Measurements from ENCODE around the gene FSIP1. TPM values are rescaled to one million over a fixed set of nuclear protein-coding genes. Genes with fewer than 3 reads are reported as not detected.

The FSIP1 gene
- polyA plus RNA-seq, 2 of the 4 experiments (the other 2 are of a cell fraction), result 0.71 to 0.93 TPM

GRCh38 chr15:39743611-39744010 lies 39.0 kb downstream of the FSIP1 start:
- 50% methylated on average over 2 of the region's 2 CpGs for WGBS (ENCODE audit: missing lambda C conversion rate)
- ChIA-PET CTCF (no interaction called here), POLR2A (no interaction called here)
- H3K4me1 ChIP-seq, result peaks cover 40% of the 10 kb centered on the region
- DNase-seq (ENCODE audit: low read depth in 1 of 2, low spot score in 1 of 2), result no peak
- H3K9me3 ChIP-seq, result no peaks in the 10 kb centered on the region
- H3K4me3 ChIP-seq, result no peak overlapping the region
- FAIRE-seq, result no peak
- TF ChIP-seq HES2 (IDR thresholded peaks at IDR 0.05), result no peak
- H3K27ac ChIP-seq, result no peak overlapping the region; a peak in 1 of 6 replicates
- H3K4me2 ChIP-seq, result peak overlapping the region; percentile 19; the same call in 1 of the 3 replicates
- no peak for ATAC-seq

- H3K4me1 ChIP-seq, result peaks cover 26% of the 10 kb centered on the region
- H3K4me3 ChIP-seq, result no peak overlapping the region
- no peak for DNase-seq (ENCODE audit: low read depth in 1 of 2, low spot score in 1 of 2)
- ChIA-PET CTCF (interaction anchor here (1.3 to 1.4 kb wide), 2 partner anchors 16 to 27 kb away, joined by 3 to 9 read pairs; no protein-coding TSS in a partner anchor), POLR2A (no interaction called here)
- TF ChIP-seq MAZ (IDR thresholded peaks at IDR 0.05; ENCODE audit: borderline replicate concordance, low read depth, low read length) (no peak), JUNB (IDR thresholded peaks at IDR 0.05) (no peak), HES2 (IDR thresholded peaks at IDR 0.05) (no peak), ZFP36 (IDR thresholded peaks at IDR 0.05; ENCODE audit: borderline replicate concordance, partially characterized antibody) (no peak), ZNF302 (CRISPR knock-in tag; IDR thresholded peaks at IDR 0.05) (no peak), E2F6 (IDR thresholded peaks at IDR 0.05; ENCODE audit: borderline replicate concordance, low read depth) (no peak), KDM5A (IDR thresholded peaks at IDR 0.05) (no peak), TP53 (CRISPR knock-in tag; IDR thresholded peaks at IDR 0.05) (no peak), HOXB5 (CRISPR knock-in tag; IDR thresholded peaks at IDR 0.05) (no peak), GATA3 (IDR thresholded peaks at IDR 0.05; ENCODE audit: borderline replicate concordance) (no peak), MYC (IDR thresholded peaks at IDR 0.05; ENCODE audit: borderline replicate concordance, low read length) (no peak), NPAS2 (CRISPR knock-in tag; IDR thresholded peaks at IDR 0.05; ENCODE audit: borderline replicate concordance) (no peak), BCL3 (IDR thresholded peaks at IDR 0.05) (no peak), KDM1A (IDR thresholded peaks at IDR 0.05; ENCODE audit: low read depth) (no peak), EHF (CRISPR knock-in tag; IDR thresholded peaks at IDR 0.05) (no peak), ZC3H11A (IDR thresholded peaks at IDR 0.05) (no peak), PHF8 (IDR thresholded peaks at IDR 0.05; ENCODE audit: borderline replicate concordance, low read depth) (no peak), CHD4 (IDR thresholded peaks at IDR 0.05; ENCODE audit: borderline replicate concordance) (no peak), PBX3 (IDR thresholded peaks at IDR 0.05) (no peak), SREBF2 (IDR thresholded peaks at IDR 0.05) (no peak)
- ATAC-seq, result no peak
- H3K9me3 ChIP-seq, result no peaks in the 10 kb centered on the region
- no peak overlapping the region for H3K27ac ChIP-seq
- no peak for FAIRE-seq
- H3K4me2 ChIP-seq, result no peak overlapping the region
Measured at GRCh38 chr15:39741258-39741657, 41.4 kb downstream of the FSIP1 start.

GRCh38 chr15:39738998-39739397 lies 43.6 kb downstream of the FSIP1 start:
- 94% methylated on average over 3 of the region's 3 CpGs for WGBS (ENCODE audit: missing lambda C conversion rate)
- peaks cover 12% of the 10 kb centered on the region; the same call in 2 of the 3 replicates for H3K4me1 ChIP-seq
- POLR2A ChIA-PET, result no interaction called here
- DNase-seq (ENCODE audit: low read depth in 1 of 2, low spot score in 1 of 2) (no peak), ATAC-seq (no peak), FAIRE-seq (no peak)
- H3K27ac ChIP-seq, result no peak overlapping the region
- H3K9me3 ChIP-seq, result no peaks in the 10 kb centered on the region
- no peak overlapping the region for H3K4me2 ChIP-seq
- CTCF ChIA-PET, result interaction anchor here (1.0 to 1.8 kb wide), 2 partner anchors 18 to 53 kb away, joined by 3 to 7 read pairs; no protein-coding TSS in a partner anchor
- no peak overlapping the region for H3K4me3 ChIP-seq
- TF ChIP-seq ATOH8 (CRISPR knock-in tag; IDR thresholded peaks at IDR 0.05; ENCODE audit: low read depth), result no peak
- no peak for TF ChIP-seq EP300 (IDR thresholded peaks at IDR 0.05)
- TF ChIP-seq FOSL2 (IDR thresholded peaks at IDR 0.05), result no peak
- no peak for TF ChIP-seq FOSL2 (CRISPR knock-in tag; IDR thresholded peaks at IDR 0.05)
- no peak for TF ChIP-seq RFX5 (IDR thresholded peaks at IDR 0.05)
- TF ChIP-seq MAZ (IDR thresholded peaks at IDR 0.05; ENCODE audit: borderline replicate concordance, low read depth, low read length), result no peak
- TF ChIP-seq EHMT2 (IDR thresholded peaks at IDR 0.05; ENCODE audit: low read depth), result no peak
- no peak for TF ChIP-seq RNF2 (IDR thresholded peaks at IDR 0.05; ENCODE audit: borderline replicate concordance, low read depth)
- no peak for TF ChIP-seq NR3C1 (IDR thresholded peaks at IDR 0.05)
- no peak for TF ChIP-seq RCOR1 (IDR thresholded peaks at IDR 0.05; ENCODE audit: low read depth, low read length)
- no peak for TF ChIP-seq KDM5A (IDR thresholded peaks at IDR 0.05)
- no peak for TF ChIP-seq ZNF302 (CRISPR knock-in tag; IDR thresholded peaks at IDR 0.05)
- TF ChIP-seq SREBF2 (IDR thresholded peaks at IDR 0.05), result no peak
- no peak for TF ChIP-seq CEBPB (IDR thresholded peaks at IDR 0.05)
